Stimulated activated CD4-positive, alpha-beta T cell treated with anti-CD3 and anti-CD28 coated beads, Interleukin-1b, Interleukin-23, amount 100 ng/mL, for 1 hour (primary cell): ENCODE results near the gene FAF2.
A peak's percentile ranks its signal among the peaks of the same experiment; 100 is the strongest.
"Not testable (repeated sequence)": the region's sequence is repeated elsewhere in the genome, so short reads cannot be mapped to it uniquely, and the experiment has no call there.

Source experiments
- DNase-seq, 2 donors: peaks; one replicate each; pipeline ENCODE4 v3.0.0-alpha.2; 2020; ENCODE audit warnings: low read depth in 2 of 2

FAF2 gene

DNA sequence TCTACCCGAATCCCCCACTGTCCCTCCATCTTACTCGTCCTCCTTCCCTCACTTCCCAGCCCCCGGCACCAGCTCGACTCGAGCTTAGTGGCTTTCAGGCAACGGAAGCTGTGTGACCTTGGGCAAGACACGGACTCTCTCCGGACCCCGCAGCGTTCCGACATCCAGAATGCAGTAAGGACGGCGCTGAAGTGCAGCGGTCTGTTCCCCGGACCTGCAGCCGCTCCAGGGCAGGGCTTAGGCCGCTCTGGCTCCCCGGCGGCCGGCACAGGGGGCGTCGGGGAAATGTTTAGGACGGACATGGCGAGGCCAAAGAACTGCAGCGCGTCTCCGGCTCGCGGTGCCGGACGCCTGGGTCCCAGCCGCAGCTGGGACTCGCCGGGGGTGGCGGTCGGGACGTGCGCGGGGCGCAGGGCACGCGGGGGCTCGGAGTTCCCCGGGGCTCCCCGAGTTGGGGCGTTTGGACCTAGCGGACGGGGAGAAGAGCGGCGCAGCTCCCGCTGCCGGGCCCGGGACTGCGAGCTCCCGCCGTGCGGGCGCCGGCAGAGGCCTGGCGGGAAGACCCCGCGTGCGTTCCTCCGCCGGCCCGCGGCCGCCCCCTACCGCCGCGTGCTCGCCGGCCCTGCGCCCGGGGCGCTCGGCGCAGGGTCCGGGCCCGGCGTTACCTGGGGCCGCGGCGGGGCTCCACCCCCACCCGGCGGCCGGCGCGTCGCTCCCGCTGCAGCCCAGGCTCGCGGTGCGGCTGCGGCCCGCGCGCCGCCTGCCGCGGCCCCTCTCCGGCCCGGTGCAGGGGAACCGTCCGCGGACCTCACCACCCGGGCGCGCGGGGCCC is 94.6 kb downstream of the FAF2 start:
- DNase-seq, result no peak

DNA sequence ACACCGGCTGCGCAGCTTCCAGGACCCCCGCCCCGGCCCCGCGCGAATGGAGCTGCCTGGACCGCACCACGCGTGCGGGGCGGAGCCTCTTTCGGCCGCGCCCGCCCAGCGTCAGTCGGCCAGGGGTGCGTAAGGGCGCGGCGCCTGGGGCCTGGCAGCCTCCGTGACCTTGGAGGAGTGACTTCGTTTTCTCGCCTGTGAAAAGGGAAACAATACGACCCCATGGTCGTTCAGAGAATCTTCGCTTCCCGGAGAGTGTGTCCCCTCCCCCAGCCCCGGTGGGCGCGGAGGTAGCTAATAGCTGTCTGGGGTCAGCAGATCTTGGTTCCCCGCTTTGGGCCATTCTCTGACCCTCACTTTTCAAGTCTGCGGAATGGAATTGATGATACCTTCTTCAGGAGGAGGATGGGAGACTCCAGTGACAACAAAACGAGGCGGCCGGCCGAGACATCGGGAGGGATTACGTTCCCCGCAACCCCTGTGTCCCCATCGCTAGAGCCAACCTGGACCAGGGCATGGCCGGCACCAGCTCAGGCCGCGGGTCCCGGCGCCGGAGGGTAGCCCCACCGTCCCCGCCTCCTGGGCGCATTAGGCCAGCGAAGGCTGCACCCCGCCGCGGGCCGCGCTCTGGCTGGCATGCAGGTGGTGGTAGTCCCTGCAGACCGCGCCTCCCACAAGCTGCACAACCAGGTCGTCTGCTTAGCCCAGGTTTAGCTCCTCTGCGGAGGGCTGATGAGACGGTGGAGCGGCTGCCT is 95.4 kb downstream of the FAF2 start:
- peak in 1 of 2 donors; percentile 50 for DNase-seq

DNA sequence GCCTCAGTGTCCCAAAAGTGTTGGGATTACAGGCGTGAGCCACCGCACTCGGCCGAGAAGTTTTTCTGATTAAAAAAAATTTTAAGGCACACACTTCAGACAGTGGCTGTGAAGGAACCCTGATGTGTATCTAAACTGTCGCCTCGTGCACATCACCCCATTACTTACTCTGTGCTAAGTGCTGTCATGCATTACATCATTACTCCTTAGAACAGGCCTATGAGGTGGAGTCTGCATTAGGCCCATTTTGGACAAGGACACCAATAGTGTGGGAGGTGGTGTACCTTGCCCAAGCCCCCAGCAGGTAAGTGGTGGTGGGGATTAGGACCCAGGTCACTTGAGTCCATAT is 97.2 kb downstream of the FAF2 start:
- no peak for DNase-seq

GRCh38 chr5:176545737-176546509 is 97.7 kb downstream of the FAF2 start:
- DNase-seq, result no peak

DNA sequence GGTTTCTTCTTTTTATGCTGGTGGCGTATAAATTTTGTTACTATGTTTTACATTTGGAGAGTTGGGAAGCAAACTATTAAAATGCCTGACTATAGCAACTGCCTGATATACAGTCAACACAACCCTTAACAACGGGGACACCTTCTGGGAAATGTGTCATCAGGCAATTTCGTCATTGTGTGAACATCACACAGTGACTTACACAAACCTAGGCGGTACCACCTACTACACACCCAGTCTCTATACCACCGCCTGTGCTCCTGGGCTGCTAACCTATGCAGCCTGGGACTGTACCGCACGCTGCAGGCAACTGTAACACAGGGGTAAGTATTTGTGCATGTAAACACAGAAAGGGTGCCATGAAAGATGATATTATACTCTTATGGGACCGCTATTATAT is 99.6 kb downstream of the FAF2 start:
- no peak for DNase-seq

GRCh38 chr5:176548967-176549444 is 100.8 kb downstream of the FAF2 start, which contains the start of gene CDHR2:
TSS of gene CDHR2 (plus strand) at chr5:176549342. CDS start at chr5:176565353, 16,011 bp downstream.
- no peak for DNase-seq

- no peak for DNase-seq
Measured at GRCh38 chr5:176549871-176550270, 101.7 kb downstream of the FAF2 start.

DNA sequence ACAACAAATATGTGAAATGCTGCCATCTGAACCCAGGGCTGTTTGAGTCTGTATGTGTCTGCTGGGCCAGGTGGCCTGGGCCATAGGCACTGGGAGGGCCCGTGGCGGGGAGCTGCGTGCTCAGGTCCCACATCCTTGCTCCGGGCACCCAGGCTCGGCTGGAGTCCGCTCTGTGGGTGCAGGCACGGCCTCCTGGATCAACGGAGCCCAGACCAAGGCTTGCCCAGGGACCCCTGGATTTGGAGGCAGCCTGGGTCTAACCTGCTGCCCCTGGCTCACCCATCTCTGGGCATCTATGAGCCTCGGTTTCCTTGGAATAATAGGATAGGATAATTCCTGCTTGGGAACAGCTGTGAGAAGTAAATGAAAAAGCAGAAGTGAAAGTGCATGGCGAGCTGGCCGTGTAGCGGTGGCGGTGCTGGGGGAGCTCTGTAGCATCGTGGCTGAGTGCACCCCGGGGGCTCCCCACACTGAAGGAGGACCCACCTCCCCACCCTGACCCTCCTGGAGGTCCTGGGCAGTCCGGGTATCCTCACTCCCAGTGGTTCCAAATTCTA is 102.2 kb downstream of the FAF2 start:
- DNase-seq, result no peak

DNA sequence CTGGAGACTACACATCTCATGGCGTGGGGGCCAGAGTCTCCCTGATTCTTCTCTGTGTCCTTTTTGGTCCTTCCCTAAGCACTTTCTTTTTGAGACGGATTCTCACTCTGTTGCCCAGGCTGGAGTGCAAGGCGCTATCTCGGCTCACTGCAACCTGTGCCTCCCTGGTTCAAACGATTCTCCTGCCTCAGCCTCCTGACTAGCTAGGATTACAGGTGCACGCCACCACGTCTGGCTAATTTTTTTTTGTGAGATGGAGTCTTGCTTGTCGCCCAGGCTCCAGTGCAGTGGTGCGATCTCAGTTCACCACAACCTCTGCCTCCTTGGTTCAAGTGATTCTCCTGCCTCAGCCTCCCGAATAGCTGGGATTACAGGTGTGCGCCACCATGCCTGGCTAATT is 102.8 kb downstream of the FAF2 start:
- DNase-seq, result not testable (repeated sequence)

- DNase-seq, result no peak
Measured at GRCh38 chr5:176552332-176552869, 104.2 kb downstream of the FAF2 start.

DNA sequence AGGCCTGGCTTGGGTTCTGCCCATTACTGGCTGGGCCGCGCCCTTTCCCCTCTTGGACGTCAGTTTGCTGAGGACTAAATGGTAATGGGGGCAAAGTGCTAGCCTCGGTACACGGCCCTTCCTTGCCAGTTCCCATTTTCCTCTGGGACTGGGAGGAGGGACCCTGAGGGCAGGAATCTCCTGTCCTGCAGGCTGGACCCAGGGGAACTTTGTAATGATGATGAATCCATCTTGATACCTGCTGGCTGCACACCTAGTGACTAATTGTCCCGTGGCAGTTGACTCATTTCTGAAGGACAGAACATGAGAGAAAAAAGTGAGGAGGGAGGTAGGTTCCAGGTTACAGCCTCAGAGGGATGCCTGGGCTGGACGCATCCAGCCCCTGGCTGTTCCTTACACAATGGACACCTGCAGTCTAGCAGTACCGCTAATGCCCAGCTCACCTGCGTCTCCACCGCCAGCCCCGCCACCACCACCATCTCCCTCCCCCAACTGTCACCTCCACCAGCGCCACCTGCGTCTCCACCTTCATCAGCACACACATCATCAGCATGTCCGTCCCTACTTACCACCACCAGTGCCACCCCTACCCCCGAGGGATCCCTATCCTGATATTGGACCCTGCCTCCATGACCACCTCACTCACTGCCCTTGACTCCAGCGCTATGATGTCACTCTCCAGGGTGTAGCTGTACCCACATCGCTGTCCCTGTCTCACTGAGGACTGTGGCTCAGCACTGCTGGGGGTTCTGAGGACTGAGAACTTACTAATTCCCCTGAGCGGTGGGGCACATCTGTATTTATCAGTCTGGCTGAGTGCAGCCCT is 105.3 kb downstream of the FAF2 start:
- no peak for DNase-seq

GRCh38 chr5:176557846-176558245 is 109.7 kb downstream of the FAF2 start:
- DNase-seq, result no peak
